Fibroblast of lung (primary cell): ENCODE results near the gene PTPN7. TPM values are rescaled to one million over a fixed set of nuclear protein-coding genes. Genes with fewer than 3 reads are reported as not detected.

Source experiments
- DNase-seq, 2 donors: peaks; one replicate each; pipeline versions ENCODE4 v3.0.0 to v3.0.0-alpha.2; 2010; ENCODE audit warnings: low read depth in 2 of 2
- H2AFZ ChIP-seq: 2 replicates; pipeline ENCODE4 v1.5.1; 2012; ENCODE audit warnings: low read length, control low read depth, inconsistent platforms
- H3K27ac ChIP-seq: 2 replicates; pipeline ENCODE4 v1.5.1; 2011; ENCODE audit warnings: low read length, control low read depth; ENCODE audit not compliant: insufficient read depth
- H3K27me3 ChIP-seq: 2 replicates; pipeline ENCODE4 v1.5.1; 2011; ENCODE audit warnings: mild to moderate bottlenecking, low read length; ENCODE audit not compliant: control insufficient read depth, insufficient read depth
- H3K36me3 ChIP-seq: 2 replicates; pipeline ENCODE4 v1.5.1; 2011; ENCODE audit warnings: low read length; ENCODE audit not compliant: control insufficient read depth, insufficient read depth
- H3K4me1 ChIP-seq: 2 replicates; pipeline ENCODE4 v1.5.1; 2011; ENCODE audit warnings: low read length; ENCODE audit not compliant: control insufficient read depth, insufficient read depth; ENCODE audit errors: extremely low read depth
- H3K4me2 ChIP-seq: 2 replicates; pipeline ENCODE4 v1.5.1; 2011; ENCODE audit warnings: low read length, control low read depth; ENCODE audit not compliant: insufficient read depth; ENCODE audit errors: extremely low read depth
- H3K4me3 ChIP-seq, 4 experiments: fragments of 200-600 bp in 1 of 4; sonication (generic) in 1 of 4; replicated peaks in 1 of 4; 2 replicates each; pipeline ENCODE4 v1.5.1; 2011 to 2016; ENCODE audit warnings: low read length in 4 of 4, low read depth in 3 of 4, mild to moderate bottlenecking in 3 of 4, control low read depth in 2 of 4, inconsistent platforms in 1 of 4, mixed read lengths in 1 of 4; ENCODE audit not compliant: insufficient read depth in 1 of 4; ENCODE audit errors: control extremely low read depth in 1 of 4
- H3K79me2 ChIP-seq: 2 replicates; pipeline ENCODE4 v1.5.1; 2012; ENCODE audit warnings: mild to moderate bottlenecking, low read length, inconsistent platforms; ENCODE audit not compliant: control insufficient read depth, insufficient read depth
- H3K9ac ChIP-seq: 2 replicates; pipeline ENCODE4 v1.5.1; 2011; ENCODE audit warnings: mild to moderate bottlenecking, low read length, control low read depth; ENCODE audit not compliant: insufficient read depth
- H3K9me3 ChIP-seq: 2 replicates; pipeline ENCODE4 v1.5.1; 2012; ENCODE audit warnings: low read depth, low read length; ENCODE audit not compliant: control insufficient read depth, insufficient read depth
- H4K20me1 ChIP-seq: 2 replicates; pipeline ENCODE4 v1.5.1; 2011; ENCODE audit warnings: low read length; ENCODE audit not compliant: control insufficient read depth, insufficient read depth; ENCODE audit errors: extremely low read depth
- EZH2 ChIP-seq: IDR thresholded peaks from 2 replicates; pipeline ENCODE4 v1.5.1; 2012; ENCODE audit warnings: low read length, control low read depth, mild to moderate bottlenecking; ENCODE audit errors: missing control alignments
- polyA plus RNA-seq, 2 donors: library from polyadenylated mRNA; depleted of rRNA in 1 of 2; stranded (reverse) in 1 of 2; unstranded in 1 of 2; fragments of >200 nt; gene quantifications; 2 replicates each; pipeline ENCODE4 v1.2.1, GENCODE V29; 2011 to 2012; ENCODE audit warnings: missing spikeins in 1 of 2
- total RNA-seq: library from RNA; depleted of rRNA; stranded (reverse); fragments of >200 nt; gene quantifications from 2 replicates; pipeline ENCODE4 v1.2.1, GENCODE V29; 2014
- TF ChIP-seq, protein P1 (sequence below), 2 donors: IDR thresholded peaks in 1 of 2; conservative IDR thresholded peaks in 1 of 2; 1 replicate in 1 of 2; 2 replicates in 1 of 2; pipeline ENCODE4 v1.5.1; 2011 to 2012; ENCODE audit warnings: low read length in 2 of 2, control low read depth in 1 of 2, inconsistent platforms in 1 of 2, low read depth in 1 of 2, mild to moderate bottlenecking in 1 of 2

PTPN7 gene
- total and polyA plus RNA-seq, 2 donors (not counting 1 experiment from before 2014, with no cell fraction given) = not detected

GRCh38 chr1:202133496-202133895 is 26.9 kb downstream of the PTPN7 start:
- Histone ChIP-seq H2AFZ (no peak overlapping the region), H3K4me1 (peaks cover 2% of the 10 kb centered on the region), H3K4me3 (no peak overlapping the region), H3K9ac (no peak overlapping the region), H3K36me3 (peaks cover 7% of the 10 kb centered on the region), H3K4me2 (no peak overlapping the region), H3K27me3 (no peaks in the 10 kb centered on the region), H3K9me3 (no peaks in the 10 kb centered on the region), H3K79me2 (no peaks in the 10 kb centered on the region), H4K20me1 (no peaks in the 10 kb centered on the region), H3K27ac (no peak overlapping the region)
- no peak for DNase-seq
- TF ChIP-seq, protein P1, sequence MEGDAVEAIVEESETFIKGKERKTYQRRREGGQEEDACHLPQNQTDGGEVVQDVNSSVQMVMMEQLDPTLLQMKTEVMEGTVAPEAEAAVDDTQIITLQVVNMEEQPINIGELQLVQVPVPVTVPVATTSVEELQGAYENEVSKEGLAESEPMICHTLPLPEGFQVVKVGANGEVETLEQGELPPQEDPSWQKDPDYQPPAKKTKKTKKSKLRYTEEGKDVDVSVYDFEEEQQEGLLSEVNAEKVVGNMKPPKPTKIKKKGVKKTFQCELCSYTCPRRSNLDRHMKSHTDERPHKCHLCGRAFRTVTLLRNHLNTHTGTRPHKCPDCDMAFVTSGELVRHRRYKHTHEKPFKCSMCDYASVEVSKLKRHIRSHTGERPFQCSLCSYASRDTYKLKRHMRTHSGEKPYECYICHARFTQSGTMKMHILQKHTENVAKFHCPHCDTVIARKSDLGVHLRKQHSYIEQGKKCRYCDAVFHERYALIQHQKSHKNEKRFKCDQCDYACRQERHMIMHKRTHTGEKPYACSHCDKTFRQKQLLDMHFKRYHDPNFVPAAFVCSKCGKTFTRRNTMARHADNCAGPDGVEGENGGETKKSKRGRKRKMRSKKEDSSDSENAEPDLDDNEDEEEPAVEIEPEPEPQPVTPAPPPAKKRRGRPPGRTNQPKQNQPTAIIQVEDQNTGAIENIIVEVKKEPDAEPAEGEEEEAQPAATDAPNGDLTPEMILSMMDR (conservative IDR thresholded peaks at IDR 0.05 in 1 of 2, IDR thresholded peaks at IDR 0.05 in 1 of 2; ENCODE audit: low read depth in 1 of 2, low read length in 2 of 2) = no peak
- TF ChIP-seq EZH2 = no peak

GRCh38 chr1:202133001-202133400 is 27.4 kb downstream of the PTPN7 start:
- Histone ChIP-seq H3K79me2 (no peaks in the 10 kb centered on the region), H4K20me1 (no peaks in the 10 kb centered on the region), H3K4me1 (peaks cover 2% of the 10 kb centered on the region), H3K9me3 (no peaks in the 10 kb centered on the region), H3K4me3 (no peak overlapping the region), H3K27me3 (no peaks in the 10 kb centered on the region), H3K27ac (no peak overlapping the region), H3K36me3 (peaks cover 7% of the 10 kb centered on the region), H2AFZ (no peak overlapping the region), H3K9ac (no peak overlapping the region), H3K4me2 (no peak overlapping the region)
- TF ChIP-seq, protein P1 (conservative IDR thresholded peaks at IDR 0.05 in 1 of 2, IDR thresholded peaks at IDR 0.05 in 1 of 2; ENCODE audit: low read depth in 1 of 2, low read length in 2 of 2) = no peak
- no peak for TF ChIP-seq EZH2
- DNase-seq = no peak

- H3K4me3 ChIP-seq = no peak overlapping the region
- no peak for TF ChIP-seq EZH2
- TF ChIP-seq, protein P1 (conservative IDR thresholded peaks at IDR 0.05 in 1 of 2, IDR thresholded peaks at IDR 0.05 in 1 of 2; ENCODE audit: low read depth in 1 of 2, low read length in 2 of 2) = no peak
- H3K27me3 ChIP-seq = no peaks in the 10 kb centered on the region
- H3K79me2 ChIP-seq = no peaks in the 10 kb centered on the region
- H3K27ac ChIP-seq = no peak overlapping the region
- no peak for DNase-seq
- H2AFZ ChIP-seq = no peak overlapping the region
- H3K4me2 ChIP-seq = no peak overlapping the region
- H3K9ac ChIP-seq = no peak overlapping the region
- peaks cover 7% of the 10 kb centered on the region for H3K36me3 ChIP-seq
- no peaks in the 10 kb centered on the region for H3K9me3 ChIP-seq
- H3K4me1 ChIP-seq = peaks cover 2% of the 10 kb centered on the region
- no peaks in the 10 kb centered on the region for H4K20me1 ChIP-seq
These were observed 28.2 kb downstream of the PTPN7 start for GRCh38 chr1:202131956-202132821.
